Hematopoietic multipotent progenitor cell treated with erythropoietin and hydrocortisone succinate and interleukin-3 and kit ligand, for 15 days (in vitro differentiated cells): Measurements from ENCODE around the gene ZNF358.

Source experiments
- DNase-seq: peaks from one replicate; pipeline ENCODE4 v3.0.0-alpha.2; 2015; ENCODE audit warnings: low spot score

The ZNF358 gene

GRCh38 chr19:7559102-7559501 is 43.2 kb downstream of the ZNF358 start:
- DNase-seq: no peak

- no peak for DNase-seq
These were observed 44.4 kb downstream of the ZNF358 start for GRCh38 chr19:7560255-7560654.

GRCh38 chr19:7561325-7561724 is 45.4 kb downstream of the ZNF358 start:
- no peak for DNase-seq

GRCh38 chr19:7562646-7563393 is 46.9 kb downstream of the ZNF358 start:
- no peak for DNase-seq

GRCh38 chr19:7564866-7565265 is 49.0 kb downstream of the ZNF358 start:
- DNase-seq: no peak

- DNase-seq: no peak
These were observed 49.4 kb downstream of the ZNF358 start for GRCh38 chr19:7565332-7565731.
